Spleen (tissue), 7 donors: Measurements from ENCODE around the gene DFFA.

Experiments used
- CTCF ChIP-seq, 11 experiments: fragments of 200-600 bp in 7 of 11; fragments of 450-650 bp in 4 of 11; sonication (generic) in 4 of 11; IDR thresholded peaks in 8 of 11; conservative IDR thresholded peaks in 3 of 11; 1 replicate in 7 of 11; 2 replicates in 4 of 11; pipeline versions ENCODE4 v1.4.0 to v1.8.0; 2016 to 2021; ENCODE audit warnings: antibody characterized with exemption in 11 of 11, inconsistent platforms in 4 of 11, mild to moderate bottlenecking in 1 of 11
- POLR2A ChIP-seq, 3 donors: fragments of 450-650 bp; IDR thresholded peaks; one replicate each; pipeline ENCODE4 v1.5.1; 2017; ENCODE audit warnings: antibody characterized with exemption in 3 of 3, mild to moderate bottlenecking in 1 of 3
- POLR2AphosphoS5 ChIP-seq, 3 donors: sonication (generic); formaldehyde crosslinking; IDR thresholded peaks; one replicate each; pipeline ENCODE4 v1.5.1; 2017; ENCODE audit warnings: antibody characterized with exemption in 3 of 3
- donor health status: DM: no; HTN: no; CAD: no; lungs with moderate emphysema.
- donor health status: DM: no; HTN: no; CAD: no.
- donor health status: DM: no; HTN: no; CAD: no.

GRCh38 chr1:10494754-10495474 is 22.6 kb upstream of the DFFA start:
- peak; percentile 72 to 96 (median 88) for TF ChIP-seq CTCF (IDR thresholded peaks at IDR 0.05 in 8 of 11, conservative IDR thresholded peaks at IDR 0.05 in 3 of 11)
- no peak for TF ChIP-seq POLR2AphosphoS5 (IDR thresholded peaks at IDR 0.05)
- no peak for TF ChIP-seq POLR2A (IDR thresholded peaks at IDR 0.05)
